ENCODE measurements around the gene ATF3.

The ATF3 gene

DNA sequence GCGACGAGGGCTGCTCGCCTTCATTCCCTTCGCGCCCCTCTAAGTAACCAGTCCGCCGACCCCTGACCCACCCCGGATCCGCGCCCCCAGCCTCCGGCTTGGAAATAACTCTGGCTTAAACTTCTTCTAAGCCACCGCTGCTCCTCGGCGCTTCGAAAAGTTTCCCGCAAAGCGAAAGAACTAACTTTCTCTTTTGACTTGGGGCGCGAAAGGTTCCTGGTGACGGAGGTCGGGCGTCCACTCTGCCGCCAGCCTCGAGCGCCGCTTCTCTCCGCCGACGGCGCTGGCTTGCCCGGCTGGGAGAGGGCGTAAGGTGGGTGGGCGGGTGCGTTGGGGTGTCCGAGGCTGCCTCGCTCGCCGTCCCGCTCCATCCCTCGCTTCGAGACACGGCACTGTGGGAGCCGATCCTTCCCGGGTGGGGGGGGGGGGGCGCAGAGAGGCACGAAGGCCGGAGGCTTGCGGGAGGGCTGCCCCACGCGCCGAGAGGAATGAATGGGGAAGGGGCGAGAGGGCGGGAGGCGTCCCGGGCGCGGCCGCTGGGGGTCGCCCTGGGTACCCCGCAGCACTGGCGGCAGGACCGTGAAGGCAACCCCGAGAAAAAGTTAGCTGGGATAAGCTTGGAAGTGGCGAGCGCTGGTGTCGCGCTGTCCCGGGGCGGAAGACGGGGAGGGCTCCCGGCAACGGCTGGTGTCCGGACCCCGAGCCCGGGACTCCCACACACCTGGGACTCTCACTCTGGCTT, 569 bp downstream of the ATF3 start:
- DNase-seq (ENCODE audit: low read depth) = peak; percentile 32

DNA sequence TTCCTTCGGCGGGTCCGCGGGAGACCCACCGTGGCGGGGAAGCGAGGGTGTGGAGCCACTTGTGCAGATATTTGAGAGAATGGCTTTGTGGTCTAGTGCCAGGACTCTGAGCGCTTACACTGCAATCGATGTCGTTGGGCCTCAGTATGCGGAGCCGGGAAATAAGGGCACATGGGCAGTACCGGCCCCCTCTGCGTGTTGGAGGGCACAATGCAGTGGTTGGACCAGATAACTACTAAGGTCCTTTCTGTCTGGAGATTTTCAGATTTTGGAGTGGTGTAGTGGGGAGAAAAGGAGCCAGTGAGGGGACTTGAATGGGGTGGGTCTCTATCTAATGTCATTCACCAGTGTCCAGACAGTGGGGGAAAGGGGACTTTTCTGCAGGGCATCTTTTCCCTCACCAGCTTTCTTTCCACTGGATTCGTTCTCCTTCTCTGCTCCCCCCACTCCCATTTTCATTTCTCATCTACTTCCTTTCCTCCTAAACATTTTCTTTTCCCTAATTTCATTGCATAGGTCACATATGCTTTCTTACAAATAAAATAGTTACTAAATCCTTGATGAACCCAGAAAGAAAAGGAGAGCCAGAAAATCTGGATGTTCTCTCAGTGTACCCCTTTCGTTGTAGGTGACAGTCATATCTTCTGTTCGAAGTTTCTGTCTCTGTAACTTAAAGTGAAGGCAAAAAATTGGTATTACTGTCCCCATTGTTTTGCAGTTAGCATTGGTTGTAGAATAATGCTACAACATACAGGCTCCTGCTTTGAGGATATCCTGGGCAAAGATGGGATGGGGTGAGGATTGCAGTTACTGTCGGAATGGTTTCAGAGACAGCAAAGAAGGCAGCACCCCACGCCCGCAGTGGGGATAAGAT, 1.4 kb downstream of the ATF3 start:
- DNase-seq (ENCODE audit: low read depth) = no peak

- DNase-seq (ENCODE audit: low read depth) = no peak
These were observed 2.0 kb downstream of the ATF3 start for GRCh38 chr1:212610575-212610967.

DNA sequence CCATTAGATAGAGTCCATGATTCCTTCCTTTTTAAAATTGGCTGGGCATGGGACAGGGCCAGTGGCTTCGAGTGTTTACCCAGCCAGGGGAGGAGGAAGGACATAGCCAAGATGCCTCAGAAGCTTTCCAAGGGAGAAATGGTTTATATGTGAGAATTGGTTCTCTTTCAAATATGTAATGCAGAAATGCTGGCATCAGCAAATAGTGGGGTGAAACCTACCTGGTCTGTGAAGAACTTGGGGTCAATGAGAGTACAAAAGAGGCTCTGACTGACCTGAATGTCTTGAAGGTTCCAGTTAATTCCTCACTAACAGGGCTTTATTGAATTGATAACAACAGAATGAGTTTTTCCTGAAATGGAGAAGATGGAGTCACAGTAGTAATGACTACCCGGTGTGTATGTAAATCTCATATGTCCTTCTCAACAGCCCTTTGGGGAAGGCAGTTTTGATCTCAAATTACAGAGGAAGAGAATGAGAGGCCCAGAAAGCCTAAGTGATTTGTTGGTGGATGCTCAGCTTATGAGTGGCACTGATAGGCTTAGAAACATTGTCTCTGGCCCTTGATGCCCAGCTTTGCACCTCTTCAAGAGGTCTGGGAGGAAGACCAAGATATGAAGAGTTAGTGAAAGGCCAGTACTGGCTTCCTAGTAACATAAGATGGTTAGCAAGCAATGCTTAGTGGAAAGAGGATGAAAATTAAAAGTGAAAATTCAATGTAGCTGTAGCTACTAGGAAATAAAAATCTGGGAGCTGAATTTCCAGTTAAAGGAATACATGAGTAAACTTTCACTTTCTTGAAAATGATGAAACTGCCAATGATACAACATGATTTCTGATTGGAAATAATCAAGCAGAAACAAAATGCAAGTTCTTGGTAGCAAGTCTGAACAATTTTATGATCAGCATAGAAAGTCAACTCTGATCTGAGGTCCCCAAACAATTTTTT, 2.7 kb downstream of the ATF3 start:
- DNase-seq (ENCODE audit: low read depth) = no peak

- DNase-seq (ENCODE audit: low read depth) = peak; percentile 76
These were observed 3.7 kb downstream of the ATF3 start for GRCh38 chr1:212612041-212612961.

DNA sequence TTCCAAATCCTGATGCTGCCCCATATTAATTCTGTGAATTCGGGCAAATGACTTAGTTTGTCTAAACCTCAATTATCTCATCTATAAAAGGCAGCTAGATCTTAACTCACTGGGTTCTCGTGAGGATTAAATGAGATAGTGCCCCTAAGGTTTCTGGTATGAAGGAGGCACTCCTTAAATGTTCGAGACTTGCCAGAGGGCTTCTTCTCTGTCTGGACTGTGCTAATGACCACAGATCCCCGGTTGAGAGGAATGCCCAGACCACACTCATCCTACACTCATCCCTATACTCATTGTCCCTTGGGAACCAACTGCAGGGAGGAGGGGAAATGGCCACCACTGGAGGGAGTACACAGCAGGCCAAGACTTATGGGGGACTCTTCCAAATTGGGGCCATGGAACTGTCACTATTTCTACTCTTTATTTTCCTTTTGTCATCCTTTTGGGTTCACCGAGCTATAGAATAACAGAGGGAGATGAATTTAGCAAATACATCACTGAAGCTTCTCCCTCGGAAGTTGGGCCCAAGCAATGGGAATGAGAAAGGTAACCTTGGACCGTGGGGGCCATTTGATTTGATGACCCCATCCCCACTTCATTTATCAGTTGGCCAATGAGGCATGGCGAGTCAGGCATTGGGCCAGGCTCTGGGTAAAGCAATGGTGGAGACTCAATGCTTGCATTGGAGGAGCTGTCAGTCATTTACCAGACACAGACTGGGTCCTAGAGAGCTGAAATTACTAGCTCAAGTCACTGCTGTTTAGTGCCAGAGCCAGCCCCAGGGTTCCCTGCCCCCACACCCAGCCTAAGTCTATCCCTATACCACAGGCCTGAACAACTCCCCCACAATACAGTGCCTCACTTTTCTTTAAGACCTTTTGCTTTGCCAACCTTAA, 5.1 kb downstream of the ATF3 start:
- no peak for DNase-seq (ENCODE audit: low read depth)

- DNase-seq (ENCODE audit: low read depth) = no peak
These were observed 6.1 kb downstream of the ATF3 start for GRCh38 chr1:212614453-212615200.

DNA sequence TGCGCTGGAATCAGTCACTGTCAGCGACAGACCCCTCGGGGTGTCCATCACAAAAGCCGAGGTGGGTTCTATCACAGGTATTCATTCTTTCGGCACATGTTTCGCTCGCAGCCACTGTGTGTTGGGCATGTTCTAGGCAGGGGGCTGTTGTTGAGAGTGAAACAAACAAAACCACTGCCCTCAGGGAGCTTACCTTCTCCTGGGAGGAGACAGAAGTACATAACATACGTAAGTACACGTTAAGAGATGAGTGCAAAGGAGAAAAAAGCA, 6.6 kb downstream of the ATF3 start:
- DNase-seq (ENCODE audit: low read depth) = no peak

- no peak for DNase-seq (ENCODE audit: low read depth)
These were observed 10.1 kb downstream of the ATF3 start for GRCh38 chr1:212618466-212619210.

- no peak for DNase-seq (ENCODE audit: low read depth)
These were observed 11.7 kb downstream of the ATF3 start for GRCh38 chr1:212620293-212620692.

DNA sequence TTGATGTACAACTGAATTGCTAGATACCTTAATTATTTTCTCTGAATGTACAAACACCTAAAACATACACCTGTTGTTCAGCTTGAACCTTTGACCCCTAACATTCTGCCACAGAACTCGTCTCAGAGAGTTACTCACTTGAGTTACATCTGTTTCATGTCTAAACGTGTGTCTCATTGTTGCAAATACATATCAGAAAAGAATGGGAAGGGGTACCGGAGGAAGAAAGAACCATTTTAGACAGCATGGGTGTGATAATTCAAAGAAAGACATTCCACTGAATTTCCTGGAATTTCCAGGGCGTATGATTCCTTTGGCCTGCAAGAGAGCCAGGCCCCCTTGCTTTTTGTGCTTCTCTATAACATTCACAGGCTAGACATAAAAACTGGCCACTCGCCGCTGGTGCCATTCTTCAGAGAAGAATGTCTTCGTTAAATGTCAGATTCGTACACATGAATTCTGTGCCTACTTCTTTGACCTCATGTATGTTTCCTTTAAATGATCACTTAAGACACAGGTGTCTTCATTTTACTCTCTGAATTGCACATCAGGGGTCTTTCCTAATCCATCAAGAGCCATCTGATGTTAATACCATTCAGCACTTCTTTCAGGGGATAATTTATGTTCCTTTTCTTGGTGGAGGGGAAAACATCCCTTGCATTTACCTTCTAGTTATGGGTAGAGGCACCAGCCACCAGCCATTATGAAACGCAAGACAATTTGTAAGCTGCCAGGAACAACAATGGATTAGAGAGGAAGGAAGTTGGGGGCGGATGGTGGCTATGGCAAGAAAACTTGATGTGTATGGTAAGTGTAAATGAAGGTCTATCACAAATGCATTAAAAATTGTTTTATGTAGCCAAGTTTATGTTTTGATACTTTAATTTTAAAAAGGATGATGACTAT, 12.7 kb downstream of the ATF3 start:
- DNase-seq (ENCODE audit: low read depth) = no peak

DNA sequence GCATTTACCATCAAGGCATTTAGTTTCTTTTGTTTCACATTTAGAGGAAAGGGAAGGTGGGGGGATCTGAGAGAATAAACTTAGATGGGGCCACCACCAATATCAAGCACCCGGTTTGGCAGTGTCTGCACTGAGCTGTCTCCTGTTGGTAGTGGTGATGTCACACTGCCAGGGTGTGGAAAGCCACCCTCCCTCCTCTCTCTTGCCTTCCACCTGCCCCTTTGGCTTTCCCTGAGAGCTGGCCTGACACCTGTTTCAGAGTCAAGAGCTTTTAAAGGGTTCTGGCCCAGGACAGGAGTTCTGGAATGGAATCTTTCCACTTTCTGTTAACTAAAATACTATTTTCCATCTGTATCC, 13.4 kb downstream of the ATF3 start:
- DNase-seq (ENCODE audit: low read depth) = no peak

DNA sequence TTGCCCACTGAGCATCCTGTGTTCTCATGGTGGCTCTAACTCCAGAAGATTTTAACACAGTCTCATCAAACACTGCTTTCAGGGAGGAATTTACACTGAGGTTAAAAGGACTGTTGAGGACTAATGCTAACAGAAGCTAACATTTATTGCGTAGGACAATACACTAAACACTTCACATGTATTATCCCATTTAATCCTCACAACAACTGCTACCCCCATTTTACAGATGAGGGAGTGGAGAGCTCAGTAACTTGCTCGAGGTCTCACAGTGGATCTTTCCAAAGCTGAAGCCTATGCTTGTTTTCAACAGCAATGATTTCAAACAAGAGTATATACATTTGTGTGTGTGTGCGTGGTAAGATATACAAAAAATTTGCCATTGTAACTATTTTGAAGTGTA, 13.9 kb downstream of the ATF3 start:
- no peak for DNase-seq (ENCODE audit: low read depth)

DNA sequence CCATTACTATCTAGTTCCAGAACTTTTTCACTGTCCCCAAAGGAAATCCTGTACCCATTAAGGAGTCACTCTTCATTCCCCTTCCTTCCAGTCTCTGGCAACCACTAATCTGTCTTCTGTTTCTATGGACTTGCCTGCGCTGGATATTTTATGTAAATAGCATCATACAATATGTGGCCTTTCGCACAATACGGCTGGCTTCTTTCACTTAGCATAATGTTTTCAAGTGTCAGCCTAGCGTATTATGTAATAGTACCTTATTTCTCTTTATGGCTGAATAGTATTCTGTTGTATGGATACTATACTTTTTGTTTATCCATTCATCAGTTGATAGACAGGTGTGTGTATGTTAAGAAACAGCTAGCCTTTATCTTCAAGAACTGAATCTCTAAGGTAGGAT, 14.3 kb downstream of the ATF3 start:
- DNase-seq (ENCODE audit: low read depth) = no peak

DNA sequence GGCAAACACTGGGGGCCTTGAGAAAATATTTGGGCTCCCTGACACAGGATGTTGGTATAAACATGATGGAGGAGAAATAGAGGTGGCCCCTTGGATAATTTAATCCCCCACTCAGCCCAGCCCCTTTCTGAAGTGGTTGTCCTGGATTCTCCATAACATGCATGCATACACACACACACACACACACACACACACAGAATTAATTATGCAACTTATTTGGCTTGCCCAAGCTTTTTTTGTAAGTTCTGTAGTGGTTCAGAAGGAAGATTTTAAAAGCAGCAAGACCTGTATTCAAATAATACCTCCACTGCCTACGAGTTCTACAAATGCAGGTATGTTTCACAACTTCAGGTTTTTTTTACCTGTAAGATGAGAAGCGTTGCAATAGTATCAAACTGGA, 15.0 kb downstream of the ATF3 start:
- DNase-seq (ENCODE audit: low read depth) = no peak

- DNase-seq (ENCODE audit: low read depth) = no peak
These were observed 16.5 kb downstream of the ATF3 start for GRCh38 chr1:212624976-212625501.

- DNase-seq (ENCODE audit: low read depth) = no peak
These were observed 17.4 kb downstream of the ATF3 start for GRCh38 chr1:212625781-212626450.

Data from amniotic epithelial cell (primary cell).